ENCODE measurements around the gene CACNG6. TPM values are rescaled to one million over a fixed set of nuclear protein-coding genes. Genes with fewer than 3 reads are reported as not detected.

Gene CACNG6
- total RNA-seq, 1 experiment from 2014 or later = 2.5 TPM

- no peak for ATAC-seq
Measured at GRCh38 chr19:53951436-53951835, 40.0 kb upstream of the CACNG6 start.

GRCh38 chr19:53951947-53952346 is 39.5 kb upstream of the CACNG6 start:
- Mint-ChIP-seq H3K4me3 (no peak overlapping the region), H3K36me3 (no peaks in the 10 kb centered on the region), H3K27me3 (ENCODE audit: low read depth) (no peaks in the 10 kb centered on the region), H3K4me1 (peaks cover 38% of the 10 kb centered on the region), H3K27ac (no peak overlapping the region; the same call in 1 of the 2 replicates), H3K9me3 (no peaks in the 10 kb centered on the region)
- ChIA-PET CTCF (interaction anchor here (1.3 to 3.2 kb wide), 7 partner anchors 10 to 159 kb away, joined by 3 to 24 read pairs (median 9); no protein-coding TSS in a partner anchor), POLR2A (interaction anchor here (0.6 to 2.1 kb wide), 5 partner anchors 10 to 339 kb away, joined by 3 to 10 read pairs (median 6); partner anchors contain the start of gene MYADM)
- DNase-seq (ENCODE audit: low spot score) (no peak), ATAC-seq (no peak)
- TF ChIP-seq MXD4 (CRISPR knock-in tag; IDR thresholded peaks at IDR 0.05; ENCODE audit: borderline replicate concordance) = no peak
- no peak for TF ChIP-seq TP53 (CRISPR knock-in tag; IDR thresholded peaks at IDR 0.05)
- TF ChIP-seq ZNF416 (CRISPR knock-in tag; IDR thresholded peaks at IDR 0.05) = no peak
- TF ChIP-seq E2F5 (CRISPR knock-in tag; IDR thresholded peaks at IDR 0.05) = no peak
- no peak for TF ChIP-seq RORB (CRISPR knock-in tag; IDR thresholded peaks at IDR 0.05)
- no peak for TF ChIP-seq ATF6 (CRISPR knock-in tag; IDR thresholded peaks at IDR 0.05)
- no peak for TF ChIP-seq ZMAT4 (CRISPR knock-in tag; IDR thresholded peaks at IDR 0.05)
- no peak for TF ChIP-seq ZNF396 (CRISPR knock-in tag; IDR thresholded peaks at IDR 0.05; ENCODE audit: borderline replicate concordance)
- no peak for TF ChIP-seq CDX4 (CRISPR knock-in tag; IDR thresholded peaks at IDR 0.05; ENCODE audit: borderline replicate concordance)
- no peak for TF ChIP-seq NR3C1 (CRISPR knock-in tag; conservative IDR thresholded peaks at IDR 0.05; ENCODE audit: low read depth)
- TF ChIP-seq IRF2 (CRISPR knock-in tag; IDR thresholded peaks at IDR 0.05; ENCODE audit: borderline replicate concordance, low read depth) = no peak

More at GRCh38 chr19:53951436-53951835, 40.0 kb upstream of the CACNG6 start:
- H3K9me3 Mint-ChIP-seq = no peaks in the 10 kb centered on the region
- POLR2A ChIA-PET = interaction anchor here (0.7 to 2.1 kb wide), 4 partner anchors 9 to 338 kb away, joined by 4 to 10 read pairs (median 6); partner anchors contain the start of gene MYADM
- H3K36me3 Mint-ChIP-seq = no peaks in the 10 kb centered on the region
- H3K27me3 Mint-ChIP-seq (ENCODE audit: low read depth) = no peaks in the 10 kb centered on the region
- DNase-seq (ENCODE audit: low spot score) = no peak
- no peak overlapping the region for H3K4me3 Mint-ChIP-seq
- CTCF ChIA-PET = interaction anchor here (1.0 to 3.2 kb wide), 7 partner anchors 9 to 159 kb away, joined by 3 to 24 read pairs (median 7); no protein-coding TSS in a partner anchor
- TF ChIP-seq FOXJ3 (CRISPR knock-in tag; IDR thresholded peaks at IDR 0.05; ENCODE audit: borderline replicate concordance) = no peak
- TF ChIP-seq ATF1 (CRISPR knock-in tag; IDR thresholded peaks at IDR 0.05) = no peak
- no peak for TF ChIP-seq CTCF (IDR thresholded peaks at IDR 0.05)
- no peak for TF ChIP-seq PRRX2 (CRISPR knock-in tag; IDR thresholded peaks at IDR 0.05)
- TF ChIP-seq GTF2I (CRISPR knock-in tag; conservative IDR thresholded peaks at IDR 0.05) = no peak
- peak; percentile 73 for TF ChIP-seq PRDM15 (CRISPR knock-in tag; IDR thresholded peaks at IDR 0.05)
- TF ChIP-seq KAT7 (CRISPR knock-in tag; IDR thresholded peaks at IDR 0.05; ENCODE audit: borderline replicate concordance) = no peak
- no peak overlapping the region; the same call in 1 of the 2 replicates for H3K27ac Mint-ChIP-seq
- peaks cover 33% of the 10 kb centered on the region for H3K4me1 Mint-ChIP-seq
